ENCODE results near the gene EFNA5.

- TF ChIP-seq CTCF (IDR thresholded peaks at IDR 0.05), result no peak
- no peak for TF ChIP-seq EP300 (IDR thresholded peaks at IDR 0.05)
Observed at GRCh38 chr5:107437986-107438510, 232.7 kb downstream of the EFNA5 start.

Measured in gastroesophageal sphincter (tissue), 3 donors.